NT2/D1 (cell line): Measurements from ENCODE around the gene LDLRAD3.
"Not testable (repeated sequence)": the region's sequence is repeated elsewhere in the genome, so short reads cannot be mapped to it uniquely, and the experiment has no call there.

ENCODE experiments used
- DNase-seq: peaks from one replicate; pipeline ENCODE4 v3.0.0-alpha.2; 2011; ENCODE audit warnings: low read depth, low spot score
- H3K27me3 ChIP-seq: 2 replicates; pipeline ENCODE4 v1.6.0; 2011; ENCODE audit warnings: mild to moderate bottlenecking; ENCODE audit not compliant: insufficient read length, insufficient read depth
- H3K36me3 ChIP-seq: 2 replicates; pipeline ENCODE4 v1.6.1; 2011; ENCODE audit warnings: mild to moderate bottlenecking, low read length, mixed read lengths; ENCODE audit not compliant: insufficient read depth, insufficient read length
- H3K4me1 ChIP-seq: 2 replicates; pipeline ENCODE4 v1.5.1; 2011; ENCODE audit not compliant: insufficient read depth, insufficient read length
- H3K4me3 ChIP-seq: 2 replicates; pipeline ENCODE4 v1.5.1; 2011; ENCODE audit warnings: low read depth; ENCODE audit not compliant: insufficient read length
- H3K9ac ChIP-seq: 2 replicates; pipeline ENCODE4 v1.6.0; 2011; ENCODE audit warnings: low read depth; ENCODE audit not compliant: insufficient read length
- H3K9me3 ChIP-seq: 2 replicates; pipeline ENCODE4 v1.5.1; 2011; ENCODE audit warnings: mild to moderate bottlenecking, low read length; ENCODE audit not compliant: insufficient read depth
- SUZ12 ChIP-seq: IDR thresholded peaks from 2 replicates; pipeline ENCODE4 v1.6.1; 2011; ENCODE audit not compliant: insufficient read length, insufficient read depth; ENCODE audit errors: extremely low read depth
- YY1 ChIP-seq: IDR thresholded peaks from 2 replicates; pipeline ENCODE4 v1.6.1; 2011; ENCODE audit not compliant: insufficient read length, insufficient read depth
- ZNF274 ChIP-seq: IDR thresholded peaks from 2 replicates; pipeline ENCODE4 v1.6.1; 2011; ENCODE audit warnings: mild to moderate bottlenecking, low read depth, low read length

Gene LDLRAD3

GRCh38 chr11:36187622-36188021, 243.8 kb downstream of the LDLRAD3 start:
- Histone ChIP-seq H3K36me3 (no peaks in the 10 kb centered on the region), H3K4me1 (no peaks in the 10 kb centered on the region)

GRCh38 chr11:36189735-36190134, 245.9 kb downstream of the LDLRAD3 start:
- H3K36me3 ChIP-seq, H3K4me3 ChIP-seq, H3K27me3 ChIP-seq, H3K9me3 ChIP-seq, H3K9ac ChIP-seq, DNase-seq, H3K4me1 ChIP-seq: not testable (repeated sequence)

More at GRCh38 chr11:36187622-36188021, 243.8 kb downstream of the LDLRAD3 start:
- Histone ChIP-seq H3K27me3 (no peaks in the 10 kb centered on the region), H3K4me3 (no peak overlapping the region), H3K9me3 (no peaks in the 10 kb centered on the region), H3K9ac (no peak overlapping the region)
- TF ChIP-seq SUZ12 (no peak), YY1 (no peak), ZNF274 (no peak)
- DNase-seq = no peak

GRCh38 chr11:36191941-36192340, 248.1 kb downstream of the LDLRAD3 start:
- no peaks in the 10 kb centered on the region for H3K36me3 ChIP-seq
- no peak for TF ChIP-seq ZNF274
- no peak for TF ChIP-seq YY1
- no peak for TF ChIP-seq SUZ12
- no peak overlapping the region for H3K4me3 ChIP-seq
- H3K4me1 ChIP-seq = no peaks in the 10 kb centered on the region
- H3K9ac ChIP-seq = no peak overlapping the region
- no peaks in the 10 kb centered on the region for H3K27me3 ChIP-seq
- no peaks in the 10 kb centered on the region for H3K9me3 ChIP-seq
- no peak for DNase-seq

- Histone ChIP-seq H3K27me3 (no peaks in the 10 kb centered on the region), H3K9ac (no peak overlapping the region), H3K9me3 (no peaks in the 10 kb centered on the region), H3K4me3 (no peak overlapping the region), H3K4me1 (no peaks in the 10 kb centered on the region), H3K36me3 (no peaks in the 10 kb centered on the region)
- TF ChIP-seq SUZ12 = no peak
- no peak for TF ChIP-seq ZNF274
- TF ChIP-seq YY1 = no peak
- no peak for DNase-seq
Measured at GRCh38 chr11:36192425-36193289, 248.8 kb downstream of the LDLRAD3 start.

- Histone ChIP-seq H3K4me1 (no peaks in the 10 kb centered on the region), H3K27me3 (no peaks in the 10 kb centered on the region), H3K36me3 (peaks cover under 1% of the 10 kb centered on the region), H3K9me3 (no peaks in the 10 kb centered on the region), H3K4me3 (no peak overlapping the region), H3K9ac (no peak overlapping the region)
- no peak for DNase-seq
- TF ChIP-seq YY1 (no peak), ZNF274 (no peak), SUZ12 (no peak)
Measured at GRCh38 chr11:36193290-36193619, 249.4 kb downstream of the LDLRAD3 start.

- H3K27me3 ChIP-seq = no peaks in the 10 kb centered on the region
- no peak for TF ChIP-seq ZNF274
- no peak for TF ChIP-seq YY1
- TF ChIP-seq SUZ12 = no peak
- H3K9ac ChIP-seq = no peak overlapping the region
- H3K36me3 ChIP-seq = peaks cover 5% of the 10 kb centered on the region
- no peaks in the 10 kb centered on the region for H3K9me3 ChIP-seq
- DNase-seq = no peak
- H3K4me1 ChIP-seq = no peaks in the 10 kb centered on the region
- no peak overlapping the region for H3K4me3 ChIP-seq
Measured at GRCh38 chr11:36193721-36194120, 249.9 kb downstream of the LDLRAD3 start.

- no peak for DNase-seq
- Histone ChIP-seq H3K9me3 (no peaks in the 10 kb centered on the region), H3K36me3 (peaks cover 5% of the 10 kb centered on the region), H3K9ac (no peak overlapping the region), H3K4me3 (no peak overlapping the region), H3K27me3 (no peaks in the 10 kb centered on the region), H3K4me1 (no peaks in the 10 kb centered on the region)
- TF ChIP-seq YY1 (no peak), SUZ12 (no peak), ZNF274 (no peak)
Measured at GRCh38 chr11:36195496-36196354, 251.9 kb downstream of the LDLRAD3 start.
